Fibroblast of skin of right quadriceps (primary cell): ENCODE results near the gene ZBED4.

Experiments used
- DNase-seq: peaks from one replicate; pipeline ENCODE4 v3.0.0-alpha.2; 2013

Gene ZBED4

DNA sequence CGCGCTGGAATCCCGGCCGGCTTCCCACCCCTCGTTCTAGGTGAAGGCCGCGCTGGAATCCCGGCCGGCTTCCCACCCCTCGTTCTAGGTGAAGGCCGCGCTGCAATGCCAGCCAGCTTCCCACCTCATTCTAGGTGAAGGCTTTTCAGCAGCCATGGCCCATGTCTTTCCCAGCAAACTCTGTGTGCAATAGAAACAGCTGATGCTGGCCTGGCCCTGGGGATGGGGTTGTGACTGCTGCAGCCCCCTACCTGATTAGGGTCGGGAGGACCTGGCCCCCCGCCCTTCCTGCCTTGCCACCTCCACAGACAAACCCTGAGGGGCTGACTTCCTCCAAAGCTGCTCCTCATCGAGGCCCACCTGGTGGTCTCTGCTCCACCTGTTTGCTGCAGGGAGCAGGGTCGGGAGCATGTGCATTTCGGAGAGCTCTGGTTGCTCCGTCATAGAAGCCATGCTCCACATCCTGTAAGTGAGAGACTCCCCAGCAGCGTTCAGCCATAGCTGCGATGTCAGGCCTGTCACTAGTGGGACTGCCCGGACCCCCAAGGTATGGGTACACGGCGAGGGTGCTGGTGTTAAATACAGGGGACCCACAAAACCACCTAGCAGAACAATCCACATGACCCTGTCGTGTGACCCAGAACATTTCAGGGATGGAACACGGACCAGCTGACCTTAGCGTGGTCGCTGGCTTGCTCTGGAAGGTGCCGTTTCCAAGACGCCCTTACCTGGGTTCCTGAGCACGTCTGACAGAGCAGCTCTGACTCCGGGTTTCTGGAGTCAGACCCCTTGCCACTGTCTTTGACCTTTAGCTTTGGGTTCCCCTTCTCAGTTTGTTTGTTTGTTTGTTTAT lies 3.3 kb downstream of the ZBED4 start:
- no peak for DNase-seq

DNA sequence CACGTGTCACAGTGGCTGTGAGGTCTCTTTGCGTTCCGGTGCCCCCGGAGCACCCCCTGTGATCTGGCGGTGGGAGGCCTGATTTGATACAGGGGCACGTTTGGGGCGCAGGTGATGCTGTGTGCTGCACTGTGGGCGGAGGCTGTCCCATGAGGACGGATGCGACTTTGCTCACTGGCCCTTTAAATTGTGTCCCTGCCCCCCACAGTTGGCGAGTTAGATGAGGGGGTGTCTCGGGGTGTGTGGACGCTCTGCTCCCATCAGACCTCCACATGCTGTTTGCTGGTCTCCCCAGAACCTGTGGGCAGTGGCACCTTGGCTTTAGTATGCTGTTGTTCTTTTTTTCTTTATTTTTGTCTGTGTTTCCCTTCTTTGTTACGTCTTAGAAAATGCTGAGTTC lies 5.2 kb downstream of the ZBED4 start:
- no peak for DNase-seq

GRCh38 chr22:49861642-49862495 lies 8.2 kb downstream of the ZBED4 start:
- DNase-seq: no peak

DNA sequence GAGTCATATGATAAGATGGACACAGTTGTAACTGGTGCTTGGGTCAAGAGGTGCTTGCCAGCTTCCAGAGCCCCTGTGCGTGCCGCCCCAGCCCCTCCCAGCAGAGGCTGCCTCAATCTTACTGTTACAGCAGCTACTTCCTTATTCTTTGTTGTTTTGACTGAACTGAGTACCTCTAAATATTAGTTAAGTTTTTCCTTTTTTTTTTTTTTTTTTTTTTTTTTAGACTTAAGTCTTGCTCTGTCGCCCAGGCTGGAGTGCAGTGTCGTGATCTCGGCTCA lies 8.8 kb downstream of the ZBED4 start:
- no peak for DNase-seq

- no peak for DNase-seq
Observed at GRCh38 chr22:49863931-49864330, 10.3 kb downstream of the ZBED4 start.

GRCh38 chr22:49865156-49865555 lies 11.5 kb downstream of the ZBED4 start:
- DNase-seq: no peak

DNA sequence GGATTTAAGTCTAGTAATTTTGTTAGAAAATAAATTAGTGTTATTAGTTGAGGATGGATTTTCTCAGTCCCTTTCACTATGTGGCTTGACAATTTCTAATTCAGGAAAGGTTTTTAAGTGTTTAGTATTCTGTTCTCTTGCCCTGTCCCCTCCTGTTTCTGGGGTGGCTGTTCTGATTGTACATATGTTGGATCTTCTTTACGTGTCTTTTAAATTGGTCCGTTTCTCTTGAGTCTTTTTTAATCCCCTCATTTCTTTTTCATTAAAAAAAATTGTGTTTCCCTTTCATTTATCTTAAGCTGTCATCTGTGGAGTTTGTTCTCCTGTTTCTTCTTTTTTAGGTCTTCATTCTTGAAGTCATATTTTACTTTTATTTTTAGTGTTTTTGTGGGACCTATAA lies 12.5 kb downstream of the ZBED4 start:
- DNase-seq: no peak

DNA sequence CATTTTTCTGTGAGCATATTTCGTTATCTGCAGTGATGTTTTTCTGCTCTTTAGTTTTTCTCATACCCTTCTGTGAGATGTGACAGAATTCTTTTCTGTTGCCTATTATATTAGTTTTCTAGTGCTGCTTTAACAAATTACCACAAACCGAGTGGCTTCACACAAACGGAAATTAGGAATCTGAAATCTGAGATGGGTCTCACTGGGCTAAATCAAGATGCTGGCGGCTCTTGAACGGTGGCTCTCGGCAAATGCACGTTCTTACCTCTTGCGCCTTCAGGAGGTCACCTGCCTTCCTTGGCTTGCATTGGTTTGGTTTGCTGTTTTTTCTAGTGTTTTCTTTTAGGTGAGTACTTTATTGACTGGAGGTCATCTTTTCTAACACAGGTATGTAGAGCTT lies 13.0 kb downstream of the ZBED4 start:
- no peak for DNase-seq

DNA sequence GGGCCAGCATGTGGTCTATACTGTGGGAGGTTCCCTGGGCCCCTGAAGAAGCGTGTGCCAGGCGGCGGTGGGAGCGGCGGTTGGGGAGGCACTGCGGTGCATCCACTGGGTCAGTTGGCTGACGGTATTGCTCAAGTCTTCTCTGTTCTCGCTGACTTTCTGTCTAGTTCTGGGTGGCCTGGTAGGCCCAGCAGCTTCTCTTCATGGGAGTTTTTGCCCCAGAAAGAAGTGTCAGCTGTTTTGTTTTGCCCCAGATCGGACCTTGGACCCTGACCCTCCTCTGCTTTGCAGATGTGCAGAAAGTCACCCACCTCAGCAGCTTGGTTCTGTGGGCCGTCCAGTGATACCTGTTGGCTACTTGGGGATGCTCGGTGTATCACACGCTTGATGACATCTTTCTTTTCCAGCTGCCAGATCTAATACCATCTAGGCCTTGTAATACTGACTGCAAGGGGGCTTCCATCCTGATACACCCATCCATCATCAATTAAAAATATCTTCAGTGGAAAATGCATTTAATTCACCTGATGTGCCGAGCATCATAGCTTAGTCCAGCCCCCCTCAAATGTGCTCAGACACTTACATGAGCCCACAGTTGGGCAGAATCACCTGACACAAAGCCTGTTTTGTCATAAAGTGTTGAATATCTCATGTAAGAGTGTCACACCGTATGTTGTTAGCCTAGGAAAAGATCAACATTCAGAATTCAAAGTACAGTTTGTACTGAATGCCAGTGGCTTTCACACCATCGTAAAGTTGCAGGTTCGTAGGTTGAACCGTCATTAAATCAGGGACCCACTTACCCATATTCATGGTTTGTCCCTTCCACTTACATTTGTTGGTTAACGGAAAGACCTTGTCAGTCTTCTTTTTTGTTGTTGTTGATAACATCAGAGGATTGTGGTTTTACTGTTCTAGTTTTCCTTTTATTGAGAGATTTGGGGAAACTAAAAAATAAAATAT lies 13.9 kb downstream of the ZBED4 start:
- no peak for DNase-seq

- no peak for DNase-seq
Observed at GRCh38 chr22:49869086-49869830, 15.6 kb downstream of the ZBED4 start.

- no peak for DNase-seq
Observed at GRCh38 chr22:49869845-49870712, 16.4 kb downstream of the ZBED4 start.

GRCh38 chr22:49871482-49871881 lies 17.8 kb downstream of the ZBED4 start:
- no peak for DNase-seq

DNA sequence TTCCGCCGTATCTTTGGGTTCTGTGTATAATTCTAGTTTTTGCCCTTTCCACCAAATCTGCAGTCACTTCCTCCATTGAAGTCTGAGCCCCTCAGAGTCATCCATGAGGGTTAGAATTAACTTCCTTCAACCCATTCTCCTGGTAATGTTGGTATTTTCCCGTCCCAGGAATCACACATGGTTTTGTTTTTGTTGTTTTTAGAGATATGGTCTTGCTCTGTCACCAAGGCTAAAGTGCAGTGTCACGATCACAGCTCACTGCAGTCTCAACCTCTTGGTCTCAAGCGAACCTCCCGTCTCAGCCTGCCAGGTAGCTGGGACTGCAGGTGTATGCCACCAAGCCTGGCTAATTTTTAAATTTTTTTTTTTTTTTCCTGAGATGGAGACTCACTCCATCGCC lies 18.7 kb downstream of the ZBED4 start:
- no peak for DNase-seq

GRCh38 chr22:49873228-49873940 lies 19.7 kb downstream of the ZBED4 start:
- DNase-seq: no peak

DNA sequence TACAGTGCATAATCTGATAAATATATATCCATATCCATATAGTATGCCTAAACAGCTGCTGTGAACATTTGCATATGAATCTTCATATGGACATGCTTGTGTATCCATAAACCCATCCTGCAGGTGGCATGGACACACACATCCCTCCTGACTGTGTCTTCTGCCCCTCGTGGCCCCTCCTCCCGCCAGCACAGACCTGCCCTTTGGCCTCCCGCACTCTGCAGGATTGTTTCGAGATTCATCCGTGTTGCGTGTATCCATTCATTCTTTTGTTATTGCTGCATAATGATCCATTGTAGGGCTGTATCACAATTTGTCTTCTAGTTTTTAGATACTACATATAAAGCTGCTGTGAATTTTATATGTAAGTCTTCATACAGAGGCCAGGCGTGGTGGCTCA lies 24.0 kb downstream of the ZBED4 start:
- DNase-seq: no peak

DNA sequence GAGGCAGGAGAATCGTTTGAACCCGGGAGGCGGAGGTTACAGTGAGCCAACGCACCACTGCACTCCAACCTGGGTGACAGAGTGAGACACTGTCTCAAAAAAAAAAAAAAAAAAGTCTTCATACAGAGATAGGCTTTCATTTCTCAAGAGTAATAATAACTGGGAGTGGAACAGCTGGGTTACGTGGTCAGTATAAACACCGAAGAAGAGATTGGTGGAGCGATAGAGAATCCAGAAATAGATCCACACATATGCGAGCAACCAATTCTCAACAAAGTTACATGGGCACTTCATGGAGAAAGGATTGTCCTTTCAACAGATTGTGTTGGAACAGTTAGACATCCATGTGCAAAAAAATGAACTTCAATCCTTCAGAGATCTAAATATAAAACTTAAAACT lies 24.6 kb downstream of the ZBED4 start:
- no peak for DNase-seq

- DNase-seq: no peak
Observed at GRCh38 chr22:49879871-49880270, 26.2 kb downstream of the ZBED4 start.

DNA sequence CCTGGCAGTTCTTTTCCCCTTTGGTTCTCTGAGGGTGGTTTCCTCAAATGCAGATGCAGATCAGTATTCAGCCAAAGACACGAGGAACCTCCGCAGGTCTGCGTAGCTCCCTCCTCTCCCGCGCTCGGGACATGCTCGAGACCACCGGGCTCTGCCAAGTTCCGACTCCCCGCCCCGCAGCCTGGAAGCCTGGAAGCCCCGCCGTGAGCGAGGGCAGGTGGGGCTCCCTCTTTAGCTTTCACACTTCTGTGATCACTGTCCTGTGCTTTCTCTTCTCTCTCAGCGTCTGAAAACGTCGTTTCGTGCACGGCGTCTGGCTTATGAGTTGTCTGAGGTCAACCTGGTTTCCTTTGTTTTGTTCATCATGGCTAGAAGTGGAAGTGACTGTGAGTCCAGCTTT lies 26.6 kb downstream of the ZBED4 start:
- no peak for DNase-seq

GRCh38 chr22:49881856-49882255 lies 28.2 kb downstream of the ZBED4 start:
- no peak for DNase-seq

GRCh38 chr22:49882519-49883293 lies 29.1 kb downstream of the ZBED4 start:
- DNase-seq: no peak
